ENCODE data around the gene CADPS2. TPM values are rescaled to one million over a fixed set of nuclear protein-coding genes. Genes with fewer than 3 reads are reported as not detected.

The CADPS2 gene
- total and polyA plus RNA-seq, 2 donors (not counting 1 experiment from before 2014, with no cell fraction given): not detected

- H3K27ac Mint-ChIP-seq: no peak overlapping the region
Measured at GRCh38 chr7:122883049-122883680, 3.1 kb downstream of the CADPS2 start.

More at GRCh38 chr7:122883049-122883680, 3.1 kb downstream of the CADPS2 start:
- Histone ChIP-seq H3K4me2 (replicated peaks; ENCODE audit: low read depth, low read length, poor library complexity, severe bottlenecking) (no peak overlapping the region), H3K4me1 (ENCODE audit: control insufficient read depth in 2 of 2, insufficient read depth in 2 of 2, low read length in 2 of 2) (peaks cover 4 to 5% of the 10 kb centered on the region in 2 donors), H3K36me3 (replicated peaks in 1 of 2; ENCODE audit: control extremely low read depth in 1 of 2, control insufficient read depth in 1 of 2, extremely low read depth in 1 of 2, insufficient read depth in 2 of 2, low read length in 1 of 2) (no peaks in the 10 kb centered on the region), H3K4me3 (ENCODE audit: control extremely low read depth in 1 of 5, extremely low read depth in 1 of 5, insufficient read depth in 1 of 5, low read depth in 2 of 5, low read length in 4 of 5) (no peak overlapping the region), H4K20me1 (ENCODE audit: control insufficient read depth, insufficient read depth, low read length, poor library complexity, severe bottlenecking) (no peaks in the 10 kb centered on the region), H3K9ac (ENCODE audit: low read length) (no peak overlapping the region), H3K27ac (ENCODE audit: low read length in 2 of 2) (no peak overlapping the region), H3K9me3 (ENCODE audit: control extremely low read depth in 1 of 3, control insufficient read depth in 2 of 3, insufficient read depth in 1 of 3, low read length in 2 of 3) (peaks cover 0 to 9% (median 0%) of the 10 kb centered on the region in 3 donors), H3K79me2 (ENCODE audit: control insufficient read depth, insufficient read depth, low read length) (no peaks in the 10 kb centered on the region), H3K27me3 (replicated peaks in 1 of 4; ENCODE audit: control extremely low read depth in 1 of 4, control insufficient read depth in 3 of 4, insufficient read depth in 4 of 4, low read length in 3 of 4) (peaks cover 0 to 26% (median 23%) of the 10 kb centered on the region in 4 experiments), H2AFZ (ENCODE audit: insufficient read depth, low read depth, low read length, poor library complexity, severe bottlenecking) (no peak overlapping the region)
- Mint-ChIP-seq H3K9me3 (ENCODE audit: insufficient read depth) (no peaks in the 10 kb centered on the region), H3K4me3 (no peak overlapping the region), H3K4me1 (peaks cover 10% of the 10 kb centered on the region), H3K27me3 (peaks cover 28% of the 10 kb centered on the region)
- TF ChIP-seq EZH2 (IDR thresholded peaks at IDR 0.05; ENCODE audit: borderline replicate concordance, insufficient read depth, low read depth, low read length, poor library complexity, severe bottlenecking) (no peak), CTCF (IDR thresholded peaks at IDR 0.05) (no peak)
- CTCF ChIA-PET: no interaction called here
- ATAC-seq (ENCODE audit: low read depth): no peak
- POLR2A ChIA-PET: no interaction called here
- WGBS (ENCODE audit: insufficient coverage): no CpG with 5 or more reads among the region's 3 CpGs
- intact Hi-C loops (cut with micrococcal nuclease): no loop called here
- DNase-seq: no peak
